GM18870 (cell line): ENCODE measurements around the gene TMPRSS4.

Experiments used
- ATAC-seq: cut with Tn5 transposase; IDR thresholded peaks from one replicate; pipeline ENCODE4 v1.9.1; 2021; ENCODE audit warnings: moderate library complexity; ENCODE audit not compliant: unreplicated experiment

TMPRSS4 gene

DNA sequence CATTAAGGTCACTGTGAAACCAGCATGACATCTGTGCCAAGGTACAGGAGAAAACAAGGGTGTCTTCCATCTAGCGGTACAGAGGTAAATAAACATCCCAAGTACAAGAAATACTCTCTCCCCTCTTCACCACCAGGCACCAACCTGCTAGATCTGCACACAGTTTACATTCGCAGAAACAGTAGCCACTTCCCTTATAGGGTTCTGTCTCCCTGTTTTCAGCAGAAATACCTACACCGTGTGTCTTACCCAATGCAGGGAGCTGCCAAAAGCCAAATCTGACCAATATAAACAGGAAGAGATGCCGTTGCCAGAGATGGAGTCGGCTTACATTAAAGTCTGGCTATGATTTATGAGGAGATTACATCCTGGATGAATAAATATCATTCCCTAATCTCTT lies 74.6 kb downstream of the TMPRSS4 start:
- ATAC-seq: no peak

DNA sequence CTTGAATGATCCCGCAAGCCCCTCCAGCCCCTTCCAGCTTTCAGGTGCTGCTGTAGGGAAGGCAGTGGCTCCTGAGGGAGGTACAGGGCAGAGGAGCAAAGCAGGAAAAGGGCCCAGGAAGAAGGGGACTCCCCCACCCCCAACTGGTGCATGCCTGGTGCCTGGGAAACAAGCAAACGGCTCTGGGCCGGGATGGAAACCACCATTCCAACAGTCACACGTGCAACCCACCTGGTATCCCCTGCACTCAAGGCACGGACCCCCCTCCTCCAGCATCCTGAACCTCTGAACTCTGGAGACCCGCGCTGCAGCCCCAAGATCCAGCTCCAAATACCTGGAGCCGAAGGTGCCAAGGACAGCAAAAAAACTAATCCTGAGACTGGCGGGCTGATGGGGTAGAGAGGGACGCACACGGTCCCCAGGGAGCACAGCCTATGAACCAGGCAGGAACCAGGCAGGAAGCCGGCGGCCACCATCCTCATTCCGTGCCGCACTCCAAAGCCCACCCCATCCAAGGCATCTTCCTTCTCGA lies 75.2 kb downstream of the TMPRSS4 start:
- no peak for ATAC-seq

DNA sequence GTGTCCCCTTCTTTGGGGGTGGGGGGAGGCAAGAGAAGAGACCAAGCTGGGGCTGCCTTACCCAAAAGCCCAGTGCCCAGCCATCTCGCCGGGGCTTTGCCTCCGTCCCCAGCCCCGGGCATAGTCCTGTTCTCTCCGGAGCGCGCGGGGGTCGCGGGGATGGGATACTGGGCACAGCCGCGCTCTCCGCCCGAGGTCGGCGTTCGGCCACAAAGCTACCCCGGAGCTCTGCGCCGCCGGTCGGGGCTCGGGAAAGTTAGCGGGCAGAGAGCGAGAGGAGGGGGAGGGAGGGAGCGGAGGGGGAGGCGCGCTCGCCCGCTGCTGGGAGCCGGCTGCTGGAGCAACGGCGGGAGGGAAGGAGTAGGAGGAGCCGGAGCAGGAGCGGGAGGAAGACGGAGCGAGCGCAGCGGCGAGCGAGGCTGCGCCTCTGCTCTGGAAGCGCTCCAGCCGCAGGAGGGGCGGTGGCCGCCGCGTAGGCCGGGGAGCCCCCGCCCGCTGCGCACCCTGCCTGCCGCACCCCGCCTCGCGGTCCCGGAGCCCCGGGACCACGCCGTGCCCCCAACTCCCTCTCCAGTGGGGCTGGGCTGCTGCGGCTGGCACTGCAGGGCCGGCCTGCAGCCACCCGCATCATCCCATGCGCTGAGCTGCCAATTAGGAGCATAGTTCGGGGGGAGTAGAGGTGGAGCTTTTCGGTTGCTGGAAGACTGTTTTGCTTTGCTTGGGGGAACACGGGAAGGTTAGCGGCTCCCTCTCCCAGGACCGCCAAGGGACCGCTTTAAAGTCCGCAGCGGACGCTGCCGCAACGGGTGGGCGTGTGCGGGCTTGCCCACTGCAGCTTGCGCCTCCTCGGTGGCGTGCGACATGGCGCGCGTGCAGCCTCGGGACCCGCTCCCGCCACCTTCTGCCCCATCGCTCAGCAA lies 75.9 kb downstream of the TMPRSS4 start, which contains the start of gene SCN4B:
Gene SCN4B, minus strand, starts transcription at position 272 of the 920 bp plus-strand sequence. Its CDS starts 150 bp downstream, at position 122.
- no peak for ATAC-seq

DNA sequence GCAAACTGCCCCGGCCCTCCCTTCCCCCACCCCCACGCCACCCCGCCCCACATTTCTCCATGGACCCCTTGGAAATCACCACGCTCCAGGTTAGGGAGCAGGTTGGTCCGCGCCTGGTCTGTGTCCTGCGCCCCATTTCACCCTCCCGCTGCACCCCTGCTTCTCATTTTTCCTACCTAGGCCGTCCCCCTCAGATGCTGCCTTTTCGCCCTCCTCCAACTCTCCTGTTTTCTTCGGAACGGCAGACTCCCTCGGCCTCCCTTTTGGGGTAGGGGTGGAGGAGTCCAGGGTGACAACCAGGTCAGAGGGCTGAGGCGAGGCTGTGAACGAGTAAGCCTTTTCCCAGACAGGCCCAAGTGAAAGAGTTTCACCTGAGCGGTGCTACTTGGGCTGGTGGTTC lies 76.6 kb downstream of the TMPRSS4 start:
- no peak for ATAC-seq

DNA sequence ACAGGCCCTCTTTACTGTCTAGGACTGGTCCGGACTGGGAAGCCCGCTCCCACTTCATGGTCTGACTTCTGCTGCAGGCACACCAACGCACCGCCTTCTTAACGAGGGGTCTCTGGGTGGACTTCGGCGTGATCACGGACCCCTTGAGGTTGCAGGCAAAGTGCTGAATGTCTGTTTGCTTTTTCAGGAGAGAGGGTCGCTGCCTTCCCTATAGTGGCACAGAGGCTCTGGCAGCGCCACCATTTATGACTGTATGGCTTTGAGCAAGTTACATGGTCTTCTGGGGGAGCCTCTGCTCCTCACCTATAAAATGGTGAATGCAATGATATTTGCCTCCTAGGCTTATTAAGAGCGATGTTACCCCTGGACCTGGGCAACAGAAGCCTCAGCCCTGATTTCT lies 77.1 kb downstream of the TMPRSS4 start:
- ATAC-seq: no peak

DNA sequence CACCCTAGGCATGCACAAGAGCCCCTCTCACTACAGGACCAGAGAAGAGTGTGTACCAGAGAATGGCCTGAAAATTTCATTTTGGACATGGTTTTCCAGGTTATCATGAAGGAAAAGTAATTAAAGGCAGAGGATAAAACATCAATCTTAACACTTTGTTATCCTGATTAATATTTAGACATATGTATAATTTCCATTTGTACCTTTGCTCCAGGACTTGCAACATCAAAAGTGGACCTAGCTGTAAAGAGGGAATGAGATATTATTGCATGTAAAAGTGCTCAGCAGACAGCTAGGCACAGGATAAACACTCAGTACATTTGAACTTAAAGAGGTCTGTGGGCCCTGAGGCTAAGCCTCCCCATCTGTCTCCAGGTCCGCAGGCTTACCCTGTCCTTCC lies 77.8 kb downstream of the TMPRSS4 start:
- ATAC-seq: no peak

DNA sequence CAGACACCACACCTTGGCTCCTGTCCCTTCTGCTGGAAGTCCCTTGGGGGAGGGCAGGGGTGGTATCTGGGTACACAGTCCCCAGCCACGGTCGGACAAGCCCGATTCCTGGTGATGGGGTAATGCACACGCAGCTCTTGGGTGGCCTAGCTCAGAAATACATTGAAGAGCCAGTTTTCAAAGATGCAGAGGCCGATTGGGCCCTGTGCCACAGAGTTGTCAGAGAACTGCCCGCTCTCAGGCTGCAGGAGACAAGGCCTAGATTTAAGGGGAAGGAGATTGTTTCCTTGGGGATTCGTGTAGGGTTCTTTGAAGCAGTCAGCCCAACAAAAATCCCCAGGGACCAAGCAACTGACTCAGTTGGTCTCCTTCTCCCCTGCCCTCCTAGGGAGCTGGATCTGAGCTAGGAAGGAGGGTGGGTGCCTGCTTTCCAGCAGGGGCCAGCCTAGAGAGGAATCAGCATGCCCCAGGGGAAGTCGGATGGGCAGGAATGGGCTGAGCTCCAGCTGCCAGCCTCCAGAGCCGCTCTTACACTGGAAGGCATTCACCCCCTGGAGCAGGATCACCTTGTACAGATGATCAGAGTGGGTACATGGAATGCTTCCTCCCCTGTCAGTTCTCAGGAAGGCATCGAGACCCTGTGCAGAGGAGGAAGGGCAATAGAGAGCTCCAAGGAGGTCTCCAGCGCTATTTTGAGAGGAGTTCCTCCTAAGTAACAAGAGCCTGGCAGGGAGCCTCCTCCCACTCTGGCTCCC lies 79.1 kb downstream of the TMPRSS4 start:
- no peak for ATAC-seq

DNA sequence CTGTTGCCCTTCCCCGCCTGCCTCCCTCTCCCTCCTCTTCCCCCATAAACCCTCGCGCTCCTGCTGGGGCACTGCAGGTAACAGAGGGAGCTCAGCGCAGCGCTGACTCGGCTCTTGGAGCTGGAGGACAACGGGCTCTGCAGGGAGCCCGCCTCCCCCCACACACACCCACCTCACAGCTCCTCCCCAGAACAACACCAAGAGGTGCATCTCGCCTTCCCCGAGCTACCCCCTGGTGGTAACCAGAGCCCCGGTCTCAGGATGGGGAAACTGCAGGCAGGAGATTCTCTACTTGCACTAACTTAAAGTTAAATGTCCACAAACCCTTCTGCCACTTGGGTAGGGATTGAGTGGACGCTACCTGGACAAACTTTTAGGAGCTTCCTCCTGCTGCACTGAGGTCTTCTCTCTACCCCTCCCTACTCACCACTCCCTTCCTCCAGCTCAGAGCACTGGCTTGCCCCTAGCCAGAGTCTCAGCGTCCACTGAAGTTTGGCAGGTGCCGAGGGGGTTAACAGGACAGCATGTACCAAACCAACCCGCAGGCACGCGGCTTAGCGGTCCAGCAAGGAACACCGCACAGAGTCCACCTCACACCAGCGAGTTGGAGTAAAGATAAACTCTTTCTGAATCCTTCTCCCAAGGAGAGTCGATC lies 79.8 kb downstream of the TMPRSS4 start:
- no peak for ATAC-seq

DNA sequence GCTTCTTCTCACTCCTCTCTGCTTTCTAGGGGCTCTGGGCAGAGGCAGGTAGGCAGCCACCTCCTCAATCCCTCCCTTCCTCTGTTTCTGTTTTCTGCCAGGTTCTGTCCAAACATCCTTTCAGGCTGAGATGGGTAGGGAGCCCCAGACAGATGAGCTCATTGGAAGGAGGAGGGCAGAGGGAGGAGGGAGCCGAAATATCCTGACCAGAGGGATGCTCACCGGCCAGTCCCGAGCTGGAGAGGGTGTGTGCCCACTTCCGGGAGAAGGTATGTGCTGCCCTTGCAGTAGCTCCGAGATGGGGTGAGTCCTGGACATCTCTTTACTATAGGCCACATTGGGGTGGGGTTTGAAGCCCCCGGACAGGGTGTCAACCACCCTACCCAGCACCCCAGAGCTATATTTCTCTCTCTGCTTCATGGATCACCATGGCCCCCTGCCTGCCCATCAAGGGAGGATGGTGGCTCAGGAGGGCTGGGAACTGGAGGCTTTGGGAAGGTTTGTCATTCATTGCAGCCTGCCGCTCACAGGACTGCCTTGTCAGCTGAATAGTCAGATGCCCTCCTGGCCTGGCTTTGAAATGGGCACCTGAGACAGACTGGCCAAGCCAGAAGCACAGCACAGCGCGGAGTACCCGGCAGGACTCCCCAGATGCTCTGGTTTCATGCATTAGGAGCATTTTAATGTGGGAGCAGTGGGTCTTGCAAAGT lies 80.5 kb downstream of the TMPRSS4 start:
- ATAC-seq: no peak

DNA sequence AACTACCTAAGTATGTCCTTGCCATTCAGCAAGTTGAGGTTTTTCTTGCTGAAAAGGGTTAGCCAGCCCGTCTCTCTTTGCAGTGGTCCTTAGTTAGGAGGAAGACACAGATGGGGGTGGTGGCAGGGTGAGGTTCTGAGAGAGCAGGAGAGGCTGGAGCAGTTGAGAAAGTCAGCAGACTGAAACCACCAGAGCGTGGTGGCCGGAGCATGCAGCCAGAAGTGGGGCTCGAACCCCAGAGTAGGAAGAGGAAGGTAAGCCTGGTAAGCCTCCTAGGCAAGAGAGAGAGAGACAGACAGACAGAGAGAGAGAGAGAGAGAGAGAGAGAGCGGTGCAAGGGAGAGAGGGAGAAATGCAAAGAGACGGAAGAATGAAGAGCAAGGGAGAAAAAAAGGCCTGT lies 84.9 kb downstream of the TMPRSS4 start:
- no peak for ATAC-seq

DNA sequence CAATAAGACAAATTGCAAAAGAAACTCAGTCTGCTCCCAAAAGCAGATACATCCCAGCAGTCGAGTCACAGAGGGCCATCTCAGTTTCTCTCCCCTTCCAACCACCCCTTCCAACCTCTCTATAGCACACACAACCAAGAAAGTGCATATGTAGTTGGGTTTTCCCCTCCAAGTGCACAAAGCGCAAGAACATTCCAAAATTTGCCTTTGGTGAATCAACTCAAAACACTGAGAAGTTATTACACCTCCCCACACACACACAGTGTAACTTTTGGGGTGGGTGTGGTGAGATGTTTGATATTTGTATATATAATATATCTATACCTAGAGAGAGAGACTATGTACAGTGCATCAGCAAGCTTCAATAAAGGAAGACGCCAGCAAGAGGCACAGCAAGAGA lies 86.0 kb downstream of the TMPRSS4 start:
- ATAC-seq: no peak

DNA sequence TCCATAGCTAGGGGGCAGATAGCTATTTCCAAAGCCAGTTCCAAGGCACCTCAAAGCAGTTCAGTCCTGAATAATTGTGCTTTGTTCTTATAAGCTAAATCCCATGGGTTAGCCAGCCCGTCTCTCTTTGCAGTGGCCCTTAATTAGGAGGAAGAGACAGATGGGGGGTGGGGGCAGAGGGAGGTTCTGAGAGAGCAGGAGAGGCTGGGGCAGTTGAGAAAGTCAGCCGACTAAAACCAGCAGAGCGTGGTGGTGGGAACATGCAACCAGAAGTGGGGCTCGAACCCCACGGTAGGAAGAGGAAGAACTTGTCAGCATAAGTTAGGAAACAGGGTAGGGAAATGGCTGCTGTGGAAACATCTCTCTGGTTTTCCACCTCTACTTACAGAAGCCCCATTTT lies 86.6 kb downstream of the TMPRSS4 start:
- no peak for ATAC-seq

DNA sequence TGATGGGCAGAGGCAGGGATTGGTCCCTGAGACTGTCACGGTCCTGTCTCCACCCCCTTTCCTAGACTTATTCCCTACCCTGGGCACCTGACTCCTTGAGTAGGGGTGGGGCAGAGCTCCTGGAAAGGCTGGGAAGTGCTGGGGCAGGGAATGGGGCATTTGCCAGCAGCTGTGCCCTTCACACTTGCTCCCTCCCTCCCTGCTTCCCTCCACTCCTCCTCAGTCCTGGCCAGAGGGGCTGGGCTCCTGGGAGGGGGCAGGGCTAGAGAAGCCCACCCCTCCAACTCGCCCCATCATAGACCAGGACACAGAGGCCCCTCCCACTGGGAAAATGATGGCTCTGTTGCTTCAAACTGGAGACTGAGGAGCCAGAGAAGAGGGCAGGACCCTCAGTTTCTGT lies 88.0 kb downstream of the TMPRSS4 start:
- ATAC-seq: no peak

DNA sequence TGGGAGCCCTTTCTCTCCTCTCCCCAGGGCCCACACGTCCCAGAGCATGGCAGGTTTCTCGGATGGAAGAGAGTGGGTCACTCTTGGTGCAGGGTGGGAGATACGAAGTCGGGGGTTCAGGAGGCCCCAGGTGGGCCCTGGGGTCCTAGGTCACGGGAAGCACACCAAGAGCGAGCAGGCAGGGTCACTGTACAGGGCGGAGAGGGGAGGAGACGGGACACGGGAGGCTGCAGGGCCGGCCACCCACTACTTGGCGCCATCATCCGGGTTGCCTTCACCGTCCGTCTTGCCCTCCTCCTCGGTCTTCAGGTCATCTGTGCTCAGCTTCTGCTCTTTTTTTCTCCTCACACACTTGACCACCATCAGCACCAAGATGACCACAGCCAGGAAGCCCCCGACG lies 89.8 kb downstream of the TMPRSS4 start:
- no peak for ATAC-seq

DNA sequence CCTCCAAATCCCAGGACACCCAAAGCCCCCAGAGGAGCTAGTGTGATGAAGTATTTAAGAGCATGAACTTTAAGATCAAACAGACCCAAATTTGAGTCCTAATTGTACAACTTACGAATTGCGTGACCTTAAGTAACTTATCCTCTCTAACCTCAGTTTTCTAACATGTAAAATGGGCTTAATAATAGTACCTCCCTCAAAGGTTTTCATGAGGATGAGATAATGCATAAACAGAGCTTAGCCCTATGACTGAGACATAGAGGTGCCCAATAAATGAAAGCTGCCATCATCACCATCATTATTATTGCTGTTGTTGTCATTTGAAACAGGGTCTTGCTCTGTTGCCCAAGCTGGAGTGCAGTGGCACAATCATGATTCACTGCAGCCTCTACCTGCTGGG lies 90.4 kb downstream of the TMPRSS4 start:
- no peak for ATAC-seq

DNA sequence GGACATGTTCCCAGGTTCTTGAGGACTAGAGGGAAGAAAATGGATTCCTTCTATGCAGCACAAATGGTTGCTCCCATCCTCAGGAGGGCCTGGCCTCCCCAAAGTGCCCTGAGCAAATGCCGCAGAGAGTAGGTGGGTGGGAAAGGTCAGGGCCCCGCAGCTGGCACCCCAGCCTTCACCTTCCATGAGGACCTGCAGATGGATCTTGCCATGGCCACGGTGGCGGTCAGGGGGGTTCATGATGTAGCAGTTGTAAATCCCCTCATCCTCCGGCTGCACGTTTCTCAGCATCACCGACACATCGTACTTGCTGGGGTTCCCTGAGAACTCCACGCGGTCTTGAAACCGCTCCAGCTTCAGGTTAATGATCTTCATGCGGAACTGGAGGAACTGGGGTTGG lies 91.0 kb downstream of the TMPRSS4 start:
- ATAC-seq: no peak

DNA sequence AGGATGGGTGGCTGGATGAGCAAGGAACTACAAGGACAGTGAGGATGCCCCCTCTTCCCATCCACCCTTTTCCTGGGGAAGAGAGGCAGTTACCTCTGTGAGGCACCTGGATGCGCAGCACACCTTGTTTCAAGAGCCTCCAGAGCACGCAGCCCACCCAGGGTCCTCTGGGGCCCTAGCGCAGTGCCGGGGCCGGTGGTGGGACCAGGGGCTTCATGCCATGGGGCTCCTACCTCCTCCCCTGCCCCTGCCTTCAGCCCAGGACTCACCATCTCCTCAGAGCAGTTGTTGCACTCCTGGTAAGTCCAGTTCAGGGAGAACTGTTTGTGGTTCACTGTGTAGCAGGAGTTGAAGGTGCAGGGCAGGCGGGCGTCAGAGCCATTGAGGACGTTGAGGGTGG lies 91.4 kb downstream of the TMPRSS4 start:
- ATAC-seq: no peak

DNA sequence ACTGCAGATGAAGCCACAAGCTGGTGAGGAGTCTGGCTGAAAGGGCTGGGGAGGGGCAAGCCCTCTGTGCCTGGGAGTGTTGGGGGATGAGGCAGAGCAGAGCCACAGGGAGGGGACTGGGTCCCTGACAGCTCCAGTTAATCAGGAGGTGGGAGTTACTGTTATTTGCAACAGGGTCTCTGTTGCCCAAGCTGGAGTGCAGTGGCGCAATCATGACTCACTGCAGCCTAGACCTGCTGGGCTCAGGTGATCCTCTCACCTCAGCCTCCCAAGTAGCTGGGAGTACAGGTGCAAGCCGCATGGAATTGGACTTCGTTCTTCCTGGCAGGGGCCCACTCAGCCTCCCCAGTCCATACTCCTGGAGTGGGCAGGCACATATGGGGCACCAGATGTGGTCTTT lies 91.9 kb downstream of the TMPRSS4 start:
- no peak for ATAC-seq

DNA sequence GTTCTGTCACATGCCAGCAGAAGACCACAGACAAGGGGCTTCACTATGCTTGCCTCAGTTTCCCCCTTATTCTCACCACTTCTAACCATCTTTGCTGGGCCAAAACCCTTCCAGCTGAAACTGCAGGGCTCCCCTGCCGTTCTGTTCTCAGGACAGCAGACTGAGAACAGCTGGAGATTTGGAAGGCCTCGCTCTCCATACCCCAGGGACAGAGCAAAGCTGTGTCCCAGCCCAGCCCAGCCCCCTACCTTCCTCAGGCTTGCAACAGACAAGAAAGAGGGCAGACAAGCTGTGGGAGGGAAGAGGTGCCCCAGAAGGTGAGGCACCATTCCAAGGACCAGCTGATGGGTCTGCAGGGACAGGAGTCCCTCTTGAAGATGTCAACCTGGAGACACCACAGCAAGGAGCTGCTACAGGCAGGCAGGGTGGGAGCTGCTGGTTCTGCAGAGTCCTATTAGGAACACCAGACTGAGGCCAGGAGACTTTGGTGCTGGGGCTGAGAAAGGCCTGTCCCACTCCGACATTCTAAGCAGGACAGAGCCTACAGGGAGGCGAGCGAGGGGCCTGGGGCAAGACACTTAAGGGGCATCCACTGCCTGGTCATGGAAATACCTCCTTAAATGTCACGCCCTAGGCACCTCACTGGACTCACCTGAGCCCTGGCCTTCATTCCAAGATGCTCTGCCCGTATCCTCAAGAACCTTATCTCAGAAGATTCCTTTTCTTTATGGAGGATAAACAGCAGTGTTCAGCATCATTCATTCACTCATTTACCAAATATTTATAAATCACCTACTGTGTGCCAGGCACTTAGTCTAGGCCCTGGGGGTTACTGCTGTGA lies 92.6 kb downstream of the TMPRSS4 start:
- ATAC-seq: no peak

DNA sequence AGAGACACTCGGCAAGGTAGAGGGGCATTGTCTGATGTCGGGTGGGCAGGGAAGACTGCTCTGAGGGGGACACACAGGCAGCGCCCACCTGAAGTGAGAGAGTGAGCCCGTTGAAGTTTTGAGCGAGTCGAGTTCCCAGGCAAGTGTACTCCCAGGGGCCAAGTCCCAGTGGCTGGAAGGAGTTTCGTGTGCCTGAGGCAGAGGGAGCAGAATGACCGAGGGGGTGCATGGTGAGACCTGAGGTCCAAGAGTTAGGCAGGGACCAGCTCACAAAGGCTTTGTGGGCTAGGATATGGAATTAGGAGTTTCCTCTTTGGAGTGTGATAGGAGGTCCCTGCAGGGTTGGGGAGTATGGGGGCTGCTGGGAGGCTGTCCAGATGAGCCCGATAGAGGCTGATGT lies 93.4 kb downstream of the TMPRSS4 start:
- ATAC-seq: no peak
